ENCODE measurements around the gene HIRA.

DNA sequence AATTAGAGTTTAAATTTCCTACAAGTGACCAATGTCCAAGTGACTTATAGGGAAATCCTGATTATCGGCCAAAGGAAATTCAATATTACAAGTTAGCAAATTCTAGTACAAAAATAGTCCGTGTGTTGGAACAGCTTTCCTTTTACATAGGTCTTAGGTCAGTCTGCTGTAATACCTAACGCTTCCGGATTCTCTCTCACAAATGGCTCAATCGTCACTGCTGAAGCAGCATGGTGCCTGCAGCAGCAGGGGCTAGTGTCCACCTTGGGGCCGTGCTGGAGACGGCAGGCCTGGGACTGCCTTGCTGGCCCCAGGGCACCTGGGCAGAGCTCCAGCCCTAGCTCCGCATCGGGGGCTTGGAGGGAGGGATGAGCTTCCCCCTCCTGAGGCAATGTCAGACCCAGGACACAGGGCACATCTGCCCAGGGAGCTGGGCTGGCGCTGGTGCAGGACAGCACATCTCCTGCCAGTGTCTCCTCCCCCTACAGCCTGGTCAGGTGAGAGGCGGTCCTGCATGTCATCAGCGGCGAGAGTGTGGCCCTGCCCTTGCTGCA, 100.6 kb downstream of the HIRA start:
- TF ChIP-seq CHD2 (IDR thresholded peaks at IDR 0.05; ENCODE audit: low read length, partially characterized antibody) = no peak
- no peak for TF ChIP-seq ELK1 (IDR thresholded peaks at IDR 0.05; ENCODE audit: low read depth, low read length)
- TF ChIP-seq KDM5A (IDR thresholded peaks at IDR 0.05) = no peak
- TF ChIP-seq SREBF2 (IDR thresholded peaks at IDR 0.05) = no peak

All from A549 (cell line).